Retinal pigment epithelial cell (primary cell): Measurements from ENCODE around the gene FNDC8.

Experiments
- DNase-seq: peaks from one replicate; pipeline ENCODE4 v3.0.0-alpha.2; 2010; ENCODE audit warnings: low read depth
- H3K4me3 ChIP-seq: 2 replicates; pipeline ENCODE4 v1.5.1; 2011; ENCODE audit warnings: mild to moderate bottlenecking, low read length, control low read depth, moderate library complexity
- TF ChIP-seq, protein P1 (sequence below): conservative IDR thresholded peaks from 2 replicates; pipeline ENCODE4 v1.5.1; 2011; ENCODE audit warnings: low read depth, low read length, control low read depth, inconsistent platforms

The FNDC8 gene

DNA sequence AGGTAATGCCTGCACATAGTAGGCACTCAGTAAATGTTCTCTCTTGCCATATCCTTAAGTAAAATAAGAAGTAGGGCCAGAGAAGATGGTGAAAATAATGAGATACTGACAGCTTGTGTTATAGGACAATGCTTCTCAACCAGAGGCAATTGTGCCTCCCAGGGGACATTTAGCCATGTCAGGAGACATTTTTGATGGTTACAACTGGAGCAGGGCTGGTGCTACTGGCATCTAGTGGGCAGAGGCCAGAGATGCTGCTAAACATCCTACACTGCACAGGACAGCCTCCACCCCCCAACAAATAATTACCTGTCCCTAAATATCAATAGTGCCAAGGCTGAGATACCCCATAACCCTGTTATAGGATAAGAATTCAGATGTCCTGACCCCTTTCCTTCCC lies 3.4 kb upstream of the FNDC8 start:
- DNase-seq, result no peak
- H3K4me3 ChIP-seq, result no peak overlapping the region
- TF ChIP-seq, protein P1, sequence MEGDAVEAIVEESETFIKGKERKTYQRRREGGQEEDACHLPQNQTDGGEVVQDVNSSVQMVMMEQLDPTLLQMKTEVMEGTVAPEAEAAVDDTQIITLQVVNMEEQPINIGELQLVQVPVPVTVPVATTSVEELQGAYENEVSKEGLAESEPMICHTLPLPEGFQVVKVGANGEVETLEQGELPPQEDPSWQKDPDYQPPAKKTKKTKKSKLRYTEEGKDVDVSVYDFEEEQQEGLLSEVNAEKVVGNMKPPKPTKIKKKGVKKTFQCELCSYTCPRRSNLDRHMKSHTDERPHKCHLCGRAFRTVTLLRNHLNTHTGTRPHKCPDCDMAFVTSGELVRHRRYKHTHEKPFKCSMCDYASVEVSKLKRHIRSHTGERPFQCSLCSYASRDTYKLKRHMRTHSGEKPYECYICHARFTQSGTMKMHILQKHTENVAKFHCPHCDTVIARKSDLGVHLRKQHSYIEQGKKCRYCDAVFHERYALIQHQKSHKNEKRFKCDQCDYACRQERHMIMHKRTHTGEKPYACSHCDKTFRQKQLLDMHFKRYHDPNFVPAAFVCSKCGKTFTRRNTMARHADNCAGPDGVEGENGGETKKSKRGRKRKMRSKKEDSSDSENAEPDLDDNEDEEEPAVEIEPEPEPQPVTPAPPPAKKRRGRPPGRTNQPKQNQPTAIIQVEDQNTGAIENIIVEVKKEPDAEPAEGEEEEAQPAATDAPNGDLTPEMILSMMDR, result peak; percentile 50

DNA sequence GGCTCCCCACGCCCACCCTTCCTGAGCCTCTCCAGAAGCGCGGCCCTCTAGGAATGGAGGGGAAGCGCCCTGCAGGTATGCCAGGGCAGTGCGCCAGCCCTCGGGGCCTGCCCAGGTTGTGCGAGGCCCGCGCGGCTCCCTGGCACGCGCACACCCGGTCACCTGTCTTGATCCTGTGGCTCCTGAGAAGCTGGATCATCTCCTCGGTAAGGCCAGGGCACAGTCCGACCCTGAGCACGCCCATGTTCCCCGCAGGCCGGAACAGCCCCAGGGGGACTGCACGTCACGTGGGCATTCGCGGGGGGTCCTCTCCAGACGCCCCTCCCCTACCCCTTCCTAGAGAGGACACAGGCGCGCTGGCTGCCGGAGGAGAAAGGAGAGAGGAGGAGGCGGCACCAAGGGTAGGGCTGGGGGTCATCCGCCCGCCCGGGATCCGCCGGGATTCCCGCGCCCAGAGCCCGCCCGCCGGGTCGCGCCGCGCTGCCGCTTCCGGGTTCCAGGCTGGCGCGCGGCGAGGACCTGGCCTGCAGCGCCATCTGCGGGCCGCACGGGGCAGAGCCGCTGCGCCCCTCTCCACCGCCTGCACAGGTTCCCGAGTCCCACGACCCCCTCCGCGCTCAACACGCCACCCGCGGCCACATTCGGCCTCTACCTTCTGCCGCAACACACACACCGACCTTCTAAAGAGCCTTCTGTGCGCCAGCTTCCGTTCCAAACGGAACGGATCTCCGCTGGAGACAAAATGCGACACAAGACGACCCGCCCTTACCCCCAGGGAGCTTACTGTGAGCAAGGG lies 1.8 kb upstream of the FNDC8 start, which contains the start of gene RAD51D:
Gene RAD51D, minus strand, starts transcription at position 491 of the 796 bp plus-strand sequence. Its CDS starts 247 bp downstream, at position 244.
- no peak for DNase-seq
- H3K4me3 ChIP-seq, result peak within 1 kb of the TSS; percentile 80
- TF ChIP-seq, protein P1, result peak; percentile 71

DNA sequence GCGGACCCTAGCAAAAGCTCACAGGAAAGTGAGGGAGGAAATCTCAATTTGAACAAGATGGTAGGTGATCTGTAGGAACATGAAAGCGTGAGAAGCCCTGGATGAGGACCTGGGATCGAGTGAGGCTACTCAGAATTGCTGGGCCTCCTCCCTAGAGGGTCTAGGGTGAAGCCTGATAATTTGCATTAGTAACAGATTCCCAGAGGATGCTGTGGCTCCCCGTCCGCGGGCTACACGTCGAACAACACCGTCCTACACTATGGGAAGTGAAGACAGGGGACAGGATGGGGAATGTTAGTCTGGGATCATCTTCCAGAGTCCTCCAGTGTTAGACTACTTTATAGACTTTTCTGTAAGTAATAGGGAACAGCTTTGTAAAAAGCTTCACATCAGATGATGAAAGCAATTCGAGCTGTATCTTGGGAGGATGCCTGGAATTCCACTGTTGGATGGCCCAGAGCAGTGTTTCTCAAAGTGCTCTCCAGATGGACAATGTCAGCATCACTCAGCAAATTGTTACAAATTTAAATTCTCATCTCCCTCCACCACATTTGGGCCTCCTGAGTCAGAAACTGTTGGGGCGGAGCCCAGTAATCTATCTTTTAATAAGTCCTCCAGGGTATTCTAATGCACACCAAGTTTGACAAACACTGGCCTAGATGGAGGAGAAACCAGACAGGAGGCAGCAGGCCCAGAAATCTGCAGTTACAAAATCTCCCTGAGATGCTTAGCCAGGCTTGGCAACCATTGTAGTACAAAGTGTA lies 6.5 kb downstream of the FNDC8 start:
- no peak for DNase-seq
- no peak overlapping the region for H3K4me3 ChIP-seq
- TF ChIP-seq, protein P1, result no peak

DNA sequence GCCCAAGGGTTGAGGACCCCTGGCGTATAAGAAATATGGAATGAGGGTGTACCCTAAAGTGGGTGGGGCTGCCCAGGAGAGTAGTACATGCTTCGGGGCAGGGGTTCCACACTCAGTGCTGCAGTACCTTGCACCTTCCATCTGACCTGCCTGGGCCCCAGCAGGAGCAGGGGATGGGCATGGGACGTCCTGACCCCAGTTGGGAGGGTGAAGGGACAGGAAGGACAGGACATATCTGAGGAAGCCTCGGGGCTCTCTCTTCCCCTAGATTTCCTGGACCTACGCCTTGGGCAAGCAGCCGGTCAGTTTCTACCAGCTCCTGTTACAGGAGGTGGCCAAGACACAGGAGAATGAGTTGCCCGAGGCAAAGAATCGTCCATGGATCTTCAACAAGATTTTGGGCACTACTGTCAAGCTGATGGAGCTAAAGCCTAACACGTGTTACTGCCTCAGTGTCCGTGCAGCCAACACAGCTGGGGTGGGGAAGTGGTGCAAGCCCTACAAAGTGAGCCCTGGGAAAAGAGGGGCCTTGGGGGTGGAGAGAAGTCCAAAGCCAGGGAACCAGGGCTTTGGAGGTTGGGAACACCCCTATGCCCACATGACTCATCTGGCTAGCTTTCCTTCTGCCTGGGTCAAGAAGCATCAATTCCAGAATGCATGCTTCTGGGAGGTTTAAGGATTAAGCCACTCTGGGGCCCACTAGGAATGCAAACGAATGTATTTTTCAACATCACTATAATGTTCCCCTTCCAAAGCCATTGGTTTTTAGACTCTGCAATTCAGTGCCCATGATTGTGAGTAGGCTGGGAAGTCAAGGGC lies 7.9 kb downstream of the FNDC8 start:
- TF ChIP-seq, protein P1, result no peak
- no peak for DNase-seq
- H3K4me3 ChIP-seq, result no peak overlapping the region

DNA sequence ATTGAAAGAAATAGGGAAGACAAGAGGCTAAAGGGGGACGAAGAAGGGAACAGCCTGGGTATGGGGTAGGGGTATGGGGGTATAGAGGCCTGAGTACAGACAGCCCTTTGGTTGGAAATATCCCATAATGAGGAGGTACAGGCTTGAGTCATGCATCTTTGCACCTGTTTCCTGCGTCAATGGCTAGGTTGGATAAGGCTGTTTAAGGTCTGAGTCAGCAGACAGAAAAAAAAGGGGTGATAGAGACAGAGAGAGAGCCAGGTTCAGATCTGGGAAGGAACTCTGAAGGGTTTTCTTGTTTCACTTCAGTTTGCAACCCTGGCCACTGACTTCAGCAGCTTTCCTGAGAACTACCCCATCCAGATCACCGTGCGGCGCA lies 8.5 kb downstream of the FNDC8 start:
- TF ChIP-seq, protein P1, result no peak
- no peak for DNase-seq
- no peak overlapping the region for H3K4me3 ChIP-seq

DNA sequence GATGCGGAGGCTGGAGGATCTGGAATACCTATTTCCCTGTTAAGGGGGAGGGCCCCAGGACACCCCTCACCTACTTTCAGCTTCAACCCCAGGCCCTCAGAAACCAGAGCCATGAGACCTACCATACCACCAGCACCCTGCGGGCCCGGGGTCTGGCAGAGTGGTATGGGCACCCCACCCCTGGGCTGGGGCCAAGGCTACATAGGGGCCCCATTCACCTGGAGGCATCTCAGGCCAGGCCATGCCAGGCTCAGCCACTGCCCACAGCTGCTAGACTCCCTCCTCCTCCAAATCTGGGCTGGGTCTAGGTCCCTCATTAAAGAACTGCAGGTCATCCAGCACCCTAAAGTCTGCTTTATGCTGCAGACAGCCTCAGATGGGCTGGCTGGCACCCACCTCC lies 9.0 kb downstream of the FNDC8 start:
- TF ChIP-seq, protein P1, result no peak
- no peak overlapping the region for H3K4me3 ChIP-seq

More for the DNA sequence above, 9.0 kb downstream of the FNDC8 start:
- DNase-seq, result no peak
